Stimulated activated CD4-positive, alpha-beta T cell treated with anti-CD3 and anti-CD28 coated beads, Interleukin-2, amount 100 ng/mL, for 4 hours (primary cell): ENCODE results near the gene ZC3H15.
"Not testable (repeated sequence)": the region's sequence is repeated elsewhere in the genome, so short reads cannot be mapped to it uniquely, and the experiment has no call there.

Experiments used
- DNase-seq: peaks from one replicate; pipeline ENCODE4 v3.0.0-alpha.2; 2020; ENCODE audit warnings: low read depth

ZC3H15 gene

DNA sequence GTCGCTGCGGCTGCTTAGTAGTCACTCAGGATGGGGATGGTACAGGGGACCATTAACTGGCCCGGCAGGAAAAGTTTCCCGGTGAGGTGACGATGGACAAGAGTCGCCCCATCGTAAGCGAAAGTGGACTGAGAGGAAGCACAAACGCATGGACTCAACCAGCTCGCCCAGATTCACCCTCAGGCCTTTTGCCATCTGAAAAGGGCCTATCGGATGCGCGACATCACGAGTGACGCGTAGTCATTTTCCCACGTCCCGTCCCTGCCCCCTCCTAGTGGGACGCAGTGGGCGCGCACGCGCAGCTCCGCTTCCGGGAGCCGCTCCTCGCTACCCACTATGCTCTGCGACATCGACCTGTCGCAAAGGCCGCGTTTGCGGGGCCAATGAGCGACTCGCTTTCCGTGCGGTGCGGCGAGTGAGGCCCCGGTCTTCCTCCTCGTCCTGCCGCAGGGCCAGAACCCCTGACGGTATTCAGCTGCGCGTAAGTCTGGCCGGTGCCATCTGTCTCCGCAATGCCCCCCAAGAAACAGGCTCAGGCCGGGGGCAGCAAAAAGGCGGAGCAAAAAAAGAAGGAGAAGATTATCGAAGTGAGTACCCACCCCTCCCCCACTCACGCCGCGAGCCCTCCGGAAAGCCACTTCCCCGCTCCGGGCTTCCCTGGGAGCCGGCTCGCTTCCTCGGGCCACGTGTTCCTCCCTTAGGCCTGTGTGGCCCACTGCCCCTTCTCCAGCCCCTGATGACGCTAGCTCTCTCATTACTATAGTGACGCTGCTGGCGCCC, at the start of gene ZC3H15:
Gene ZC3H15, plus strand, starts transcription at position 390 of the 780 bp plus-strand sequence. Its CDS starts 123 bp downstream, at position 513.
- DNase-seq: peak; percentile 94

DNA sequence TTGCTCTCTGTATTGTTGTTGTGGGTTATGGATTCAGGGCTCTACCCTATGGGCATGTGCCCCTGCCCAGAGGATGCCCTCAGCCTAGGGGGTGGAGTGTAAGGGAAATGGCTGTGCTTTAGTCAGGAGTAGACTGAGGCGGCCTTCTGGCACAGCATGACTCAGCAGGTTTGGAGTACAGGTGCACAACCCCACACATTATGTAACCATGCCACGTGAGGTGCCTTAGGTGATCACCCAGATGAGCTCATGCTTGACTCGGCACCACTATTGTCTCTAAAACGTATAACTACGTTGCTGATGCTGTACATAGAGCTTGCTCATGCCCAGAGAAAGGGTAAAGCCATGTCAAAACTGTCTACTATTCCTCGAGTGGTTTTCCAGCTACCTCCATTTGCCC, 48.3 kb upstream of the ZC3H15 start:
- DNase-seq: no peak

DNA sequence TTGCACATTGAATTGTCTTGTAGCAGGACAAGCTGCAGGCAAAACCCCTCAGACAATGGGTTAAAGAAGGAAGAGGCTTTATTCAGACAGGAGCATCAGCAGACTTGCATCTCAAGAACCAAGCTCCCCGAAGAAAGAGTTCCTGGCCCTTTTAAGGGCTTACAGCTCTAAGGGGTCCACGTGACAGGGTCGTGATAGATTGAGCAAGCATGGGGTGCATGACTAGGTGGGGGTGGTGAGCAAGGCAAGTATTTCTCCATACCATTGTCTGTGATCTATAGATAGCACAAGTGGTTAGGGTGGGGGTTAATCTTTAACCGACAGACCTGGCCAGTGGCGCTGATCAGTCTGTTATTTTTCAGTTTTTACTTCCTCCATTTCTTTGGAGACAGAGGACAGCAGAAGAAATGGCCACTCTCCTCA, 46.4 kb upstream of the ZC3H15 start:
- DNase-seq: not testable (repeated sequence)

- DNase-seq: no peak
These were observed 45.6 kb upstream of the ZC3H15 start for GRCh38 chr2:186440506-186440905.

GRCh38 chr2:186442885-186443284, 43.2 kb upstream of the ZC3H15 start:
- DNase-seq: no peak

GRCh38 chr2:186443851-186444250, 42.2 kb upstream of the ZC3H15 start:
- DNase-seq: no peak

- no peak for DNase-seq
These were observed 40.6 kb upstream of the ZC3H15 start for GRCh38 chr2:186445506-186445905.

DNA sequence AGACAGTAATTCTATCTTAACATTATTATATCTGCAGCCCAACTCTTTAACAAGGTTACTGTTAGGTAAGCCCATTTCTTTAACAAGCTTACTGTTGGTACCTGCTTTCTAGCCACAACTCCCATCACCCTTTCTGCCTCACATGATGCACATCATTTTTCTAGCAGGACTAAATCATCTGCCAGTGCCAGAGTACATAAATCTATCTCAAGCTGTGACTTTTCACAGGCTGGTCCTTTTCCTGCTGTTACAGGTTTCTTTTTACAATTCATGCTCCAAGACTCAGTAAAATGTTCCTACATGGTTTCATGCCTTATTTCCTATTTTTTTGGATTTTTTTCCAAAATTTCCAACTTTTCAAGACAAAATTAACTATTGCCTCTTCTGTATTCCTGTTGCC, 30.4 kb upstream of the ZC3H15 start:
- no peak for DNase-seq

DNA sequence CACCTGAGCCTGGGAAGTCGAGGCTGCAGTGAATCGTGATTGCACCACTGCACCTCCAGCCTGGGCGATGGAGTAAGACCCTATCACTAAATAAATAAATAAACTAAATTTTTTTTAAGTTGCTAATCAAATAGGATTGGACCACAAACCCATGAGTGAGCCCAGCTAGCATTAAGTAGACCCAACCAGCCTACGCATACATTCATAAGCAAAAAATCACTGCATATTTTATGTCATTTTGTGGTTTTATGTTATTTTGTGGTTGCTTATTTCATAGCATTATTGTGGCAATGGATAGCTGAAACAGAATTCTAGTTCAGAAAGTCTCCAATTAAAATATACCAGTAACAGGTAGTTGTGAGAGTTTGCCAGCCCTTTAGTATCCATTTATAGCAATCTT, 29.1 kb upstream of the ZC3H15 start:
- DNase-seq: no peak

GRCh38 chr2:186457908-186458307, 28.2 kb upstream of the ZC3H15 start:
- no peak for DNase-seq

DNA sequence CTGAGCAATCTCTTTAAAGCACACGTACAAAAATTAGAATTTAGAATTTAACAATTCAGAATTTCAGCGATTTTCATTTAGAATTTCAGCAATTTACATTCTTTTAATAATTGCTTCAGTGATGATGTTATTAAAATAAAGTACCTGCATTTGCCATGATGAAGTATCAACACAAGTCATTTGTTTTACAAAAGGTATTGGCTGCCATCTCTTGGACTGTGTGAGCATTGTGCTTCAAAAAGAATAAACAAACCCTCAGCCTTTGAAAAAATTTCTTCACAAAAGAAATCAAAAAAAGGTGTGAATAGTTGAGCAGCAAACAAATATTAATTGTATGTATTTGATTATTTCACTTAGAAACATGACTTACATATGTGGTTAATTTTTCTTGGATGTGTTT, 27.1 kb upstream of the ZC3H15 start:
- no peak for DNase-seq

DNA sequence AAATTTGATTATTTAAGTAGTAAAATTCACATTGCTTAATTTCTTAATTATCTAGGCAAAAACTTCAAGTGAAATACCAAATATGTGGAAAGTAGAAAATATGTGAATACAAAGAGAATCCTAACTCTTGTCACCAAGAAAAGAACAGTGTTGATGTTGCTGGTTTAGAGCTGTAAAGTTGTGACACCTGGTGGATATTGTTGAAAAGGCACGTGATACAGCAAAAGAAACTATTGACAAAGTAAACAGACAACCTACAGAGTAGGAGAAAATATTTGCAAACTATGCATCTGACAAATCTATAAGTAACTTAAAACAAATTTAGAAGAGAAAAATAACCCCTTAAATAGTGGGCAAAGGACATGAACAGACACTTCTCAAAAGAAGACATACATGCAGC, 25.6 kb upstream of the ZC3H15 start:
- no peak for DNase-seq

GRCh38 chr2:186466743-186467142, 19.3 kb upstream of the ZC3H15 start:
- DNase-seq: no peak

- no peak for DNase-seq
These were observed 18.6 kb upstream of the ZC3H15 start for GRCh38 chr2:186467421-186467820.

GRCh38 chr2:186472722-186473493, 13.2 kb upstream of the ZC3H15 start:
- DNase-seq: not testable (repeated sequence)

DNA sequence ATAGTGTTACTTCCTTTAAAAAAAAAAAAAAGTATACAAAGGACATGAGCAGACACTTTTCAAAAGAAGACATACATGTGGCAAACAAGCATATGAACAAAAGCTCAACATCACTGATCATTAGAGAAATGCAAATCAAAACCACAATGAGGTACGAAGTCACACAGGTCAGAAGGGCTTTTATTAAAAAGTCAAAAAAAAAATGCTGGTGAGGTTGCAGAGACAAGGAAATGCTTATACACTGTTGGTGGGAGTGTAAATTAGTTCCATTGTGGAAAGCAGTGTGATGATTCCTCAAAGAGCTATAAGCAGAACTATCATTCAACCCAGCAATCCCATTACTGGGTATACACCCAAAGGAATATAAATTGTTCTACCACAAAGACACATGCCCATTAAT, 11.8 kb upstream of the ZC3H15 start:
- DNase-seq: not testable (repeated sequence)

- no peak for DNase-seq
These were observed 8.3 kb upstream of the ZC3H15 start for GRCh38 chr2:186477790-186478189.

GRCh38 chr2:186480991-186481390, 5.1 kb upstream of the ZC3H15 start:
- no peak for DNase-seq

GRCh38 chr2:186484062-186484735, 1.9 kb upstream of the ZC3H15 start:
- no peak for DNase-seq

DNA sequence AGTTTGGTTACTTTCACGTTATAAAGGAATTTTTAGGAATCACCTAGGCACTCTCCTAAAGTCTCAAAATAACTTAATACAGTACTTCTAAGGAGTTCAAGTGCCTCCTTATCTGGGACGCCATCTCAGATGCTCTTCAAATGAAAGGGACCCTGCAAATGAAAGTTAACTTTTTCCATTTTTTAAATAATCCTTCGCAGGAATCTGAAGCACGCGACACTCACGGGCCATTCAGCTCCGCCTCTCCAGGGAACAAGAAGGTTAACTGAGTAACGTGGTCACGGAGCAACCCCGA, 537 bp upstream of the ZC3H15 start:
- no peak for DNase-seq

DNA sequence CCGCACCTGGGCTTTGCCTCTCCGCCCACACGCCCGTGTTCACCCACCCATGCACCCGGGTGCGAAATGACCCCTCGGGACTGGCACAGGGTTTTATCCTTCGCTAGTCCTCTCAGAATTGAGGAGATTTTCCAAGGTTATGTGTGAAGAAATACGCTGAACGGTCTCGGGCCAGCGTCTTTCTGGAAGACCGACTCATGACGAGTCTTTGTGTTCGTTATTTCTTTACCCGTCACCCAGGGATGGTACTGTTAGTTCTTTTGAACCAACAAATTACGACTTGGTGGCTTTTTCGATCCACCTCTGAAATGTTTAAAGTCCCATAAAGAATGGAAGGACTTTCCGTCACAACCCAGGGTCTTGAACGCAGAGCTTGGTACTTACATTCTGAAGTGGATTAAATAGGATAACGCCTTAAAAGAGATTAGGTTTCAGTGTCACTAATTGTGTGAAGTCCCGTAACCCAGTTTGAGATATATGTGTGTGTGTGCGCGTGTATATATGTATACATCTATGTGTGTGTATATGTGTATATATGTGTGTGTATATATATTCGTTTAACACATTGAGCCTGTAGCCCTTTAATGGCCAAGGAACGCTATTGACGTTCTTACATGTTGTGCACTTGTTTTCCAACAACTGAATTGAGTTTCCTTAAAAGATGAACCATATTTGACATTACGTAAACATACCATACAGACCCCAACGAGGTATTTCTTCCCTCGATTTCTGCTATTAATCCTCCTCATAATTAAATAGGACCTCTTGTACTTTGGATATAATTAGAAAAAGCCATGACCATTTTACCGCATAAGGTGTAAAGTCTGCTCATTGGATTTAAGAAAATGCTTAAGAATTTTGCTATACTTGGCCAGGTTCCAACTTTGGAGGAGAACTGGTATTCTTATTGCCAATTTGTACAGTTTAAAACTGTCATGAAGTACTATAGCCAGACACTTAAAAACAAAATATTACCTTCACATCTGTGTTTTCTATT, 889 bp downstream of the ZC3H15 start:
- DNase-seq: no peak

DNA sequence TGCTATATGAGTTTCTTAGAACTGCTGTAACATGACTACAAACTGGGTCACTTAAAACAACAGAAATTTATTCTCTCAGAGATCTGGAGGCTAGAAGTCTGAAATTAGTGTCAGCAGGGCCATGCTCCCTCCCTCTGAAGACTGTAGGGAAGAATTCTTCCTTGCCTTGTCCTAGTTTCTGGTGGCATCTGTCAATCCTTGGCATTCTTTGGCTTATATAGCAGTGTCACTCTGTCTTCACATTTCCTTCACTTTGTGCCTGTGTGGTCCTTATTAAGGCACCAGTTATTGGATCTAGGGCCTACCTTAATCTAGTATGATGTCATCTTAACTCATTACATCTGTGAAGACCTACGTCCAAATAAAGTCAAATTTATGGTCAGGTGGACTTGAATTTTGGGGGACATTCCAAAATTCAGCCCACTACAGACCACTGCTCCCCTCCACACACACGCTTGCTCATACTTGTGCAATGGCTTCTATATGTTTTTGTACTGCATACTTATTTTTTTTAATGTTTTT, 7.6 kb downstream of the ZC3H15 start:
- DNase-seq: no peak
